H54 (cell line): Measurements from ENCODE around the gene TBRG4.
"Not testable (repeated sequence)": the region's sequence is repeated elsewhere in the genome, so short reads cannot be mapped to it uniquely, and the experiment has no call there.

Source experiments
- DNase-seq: peaks from one replicate; pipeline ENCODE4 v3.0.0; 2011; ENCODE audit warnings: low spot score, mixed read lengths; ENCODE audit not compliant: insufficient read length
- FAIRE-seq: peaks from 3 replicates; lab custom pipeline; 2011; peaks lifted over from hg19 to GRCh38; lab: Jason Lieb, UNC
- POLR2A ChIP-seq: IDR thresholded peaks from 2 replicates; pipeline ENCODE4 v1.6.1; 2011; ENCODE audit warnings: low read depth, mild to moderate bottlenecking, low read length

Gene TBRG4

GRCh38 chr7:45118292-45118691, 6.8 kb upstream of the TBRG4 start:
- TF ChIP-seq POLR2A, result no peak
- DNase-seq (no peak), FAIRE-seq (no peak)

GRCh38 chr7:45117582-45117981, 6.1 kb upstream of the TBRG4 start:
- no peak for DNase-seq
- FAIRE-seq, result no peak
- TF ChIP-seq POLR2A, result no peak

- FAIRE-seq, result no peak
- TF ChIP-seq POLR2A, result no peak
- DNase-seq, result no peak
These were observed 4.6 kb upstream of the TBRG4 start for GRCh38 chr7:45116048-45116447.

- DNase-seq (no peak), FAIRE-seq (no peak)
- TF ChIP-seq POLR2A, result no peak
These were observed 3.4 kb upstream of the TBRG4 start for GRCh38 chr7:45114926-45115325.

- FAIRE-seq, DNase-seq: not testable (repeated sequence)
These were observed 2.8 kb upstream of the TBRG4 start for GRCh38 chr7:45114257-45114656.

- no peak for TF ChIP-seq POLR2A
- FAIRE-seq, result no peak
- DNase-seq, result no peak
These were observed 1.2 kb upstream of the TBRG4 start for GRCh38 chr7:45112648-45113047.

- FAIRE-seq (no peak), DNase-seq (no peak)
- no peak for TF ChIP-seq POLR2A
These were observed 2.6 kb downstream of the TBRG4 start for GRCh38 chr7:45108863-45109262.

GRCh38 chr7:45107356-45107755, 4.1 kb downstream of the TBRG4 start:
- no peak for DNase-seq
- TF ChIP-seq POLR2A, result no peak
- no peak for FAIRE-seq

- TF ChIP-seq POLR2A, result no peak
- no peak for FAIRE-seq
These were observed 4.7 kb downstream of the TBRG4 start for GRCh38 chr7:45106820-45107219.

GRCh38 chr7:45105588-45106188, 5.8 kb downstream of the TBRG4 start:
- FAIRE-seq, result no peak
- DNase-seq, result no peak
- no peak for TF ChIP-seq POLR2A

More at GRCh38 chr7:45106820-45107219, 4.7 kb downstream of the TBRG4 start:
- no peak for DNase-seq

GRCh38 chr7:45104844-45105587, 6.5 kb downstream of the TBRG4 start:
- no peak for DNase-seq
- TF ChIP-seq POLR2A, result no peak
- no peak for FAIRE-seq

- DNase-seq (no peak), FAIRE-seq (no peak)
- TF ChIP-seq POLR2A, result no peak
These were observed 7.3 kb downstream of the TBRG4 start for GRCh38 chr7:45103958-45104843.

- FAIRE-seq, result no peak
- DNase-seq, result no peak
- TF ChIP-seq POLR2A, result no peak
These were observed 8.4 kb downstream of the TBRG4 start for GRCh38 chr7:45102785-45103712.
